ENCODE data around the gene GIPC2. TPM values are rescaled to one million over a fixed set of nuclear protein-coding genes. Genes with fewer than 3 reads are reported as not detected.

Gene GIPC2
- polyA plus RNA-seq, 4 donors: 1.2 to 18.7 (median 15.4) TPM

DNA sequence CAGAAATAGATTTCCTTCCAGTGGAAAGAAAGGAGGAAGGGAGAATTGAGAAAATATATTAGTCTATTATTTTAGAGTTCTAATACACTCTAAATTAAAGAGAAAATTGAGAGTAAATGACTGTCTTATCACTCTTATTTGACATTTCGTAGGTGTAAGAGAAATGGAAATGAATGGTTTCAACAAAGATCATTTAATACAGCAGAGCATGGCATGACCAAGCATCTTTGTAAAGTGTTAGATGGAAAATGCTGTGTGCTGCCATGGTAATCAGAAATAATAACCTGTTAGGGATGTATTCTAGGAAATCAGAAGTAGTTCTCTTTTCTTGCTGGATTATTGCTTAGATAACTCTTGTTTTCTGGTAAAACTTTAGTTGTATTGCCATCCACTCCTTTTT, 90.9 kb downstream of the GIPC2 start:
- DNase-seq (ENCODE audit: low read depth in 4 of 4, low spot score in 3 of 4): no peak

DNA sequence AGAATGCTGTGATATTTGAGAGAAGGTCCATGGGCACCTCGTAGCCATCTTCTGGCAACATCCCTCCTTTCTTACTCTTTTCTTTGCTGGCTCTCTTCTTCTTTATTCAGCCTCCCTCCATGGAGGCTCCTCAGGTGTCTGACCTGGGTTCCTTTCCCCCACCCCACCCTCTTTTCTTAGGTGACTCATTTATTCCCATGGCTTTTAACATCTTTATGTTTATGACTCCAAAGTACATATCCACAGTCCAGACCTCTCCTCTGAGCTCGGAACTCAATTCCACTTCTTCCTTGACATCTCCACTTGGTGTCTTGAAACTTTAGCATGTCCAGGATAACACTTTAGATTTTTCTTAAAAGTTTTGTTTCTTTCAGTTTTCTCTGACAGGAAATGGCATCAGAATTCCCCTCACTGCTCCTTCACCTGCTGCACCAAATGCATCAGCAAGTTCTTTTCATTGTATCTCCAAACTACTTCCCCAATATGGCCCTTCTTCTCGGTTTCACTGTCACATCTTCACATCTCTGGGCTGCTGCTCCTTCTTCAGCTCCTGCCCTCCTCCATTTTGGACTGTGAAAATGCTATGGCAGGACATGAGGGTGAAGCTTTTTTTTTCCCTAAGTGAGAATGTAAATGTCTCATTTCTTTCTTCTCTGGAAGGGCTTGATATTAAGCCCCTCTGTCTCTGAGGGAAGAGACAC, 95.9 kb downstream of the GIPC2 start:
- no peak for DNase-seq (ENCODE audit: low read depth in 4 of 4, low spot score in 3 of 4)

DNA sequence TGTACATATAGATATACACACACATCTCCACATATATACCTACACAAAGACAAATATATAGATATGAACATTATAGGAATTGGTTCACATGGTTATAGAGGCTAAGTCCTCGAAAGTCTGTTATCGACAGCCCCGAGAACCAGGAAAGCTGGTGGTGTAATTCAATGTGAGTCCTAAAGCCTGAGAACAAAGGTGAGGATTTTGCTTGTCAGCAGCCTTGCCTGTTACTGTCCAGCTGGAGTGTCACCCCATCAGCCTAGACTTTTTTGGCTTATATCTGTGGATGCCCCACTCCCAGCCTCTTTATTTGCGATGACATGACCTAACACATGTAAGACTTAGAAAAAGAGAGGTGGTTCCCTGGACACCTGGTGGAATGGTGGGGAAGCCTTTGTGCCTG, 97.0 kb downstream of the GIPC2 start:
- DNase-seq (ENCODE audit: low read depth in 4 of 4, low spot score in 3 of 4): no peak

DNA sequence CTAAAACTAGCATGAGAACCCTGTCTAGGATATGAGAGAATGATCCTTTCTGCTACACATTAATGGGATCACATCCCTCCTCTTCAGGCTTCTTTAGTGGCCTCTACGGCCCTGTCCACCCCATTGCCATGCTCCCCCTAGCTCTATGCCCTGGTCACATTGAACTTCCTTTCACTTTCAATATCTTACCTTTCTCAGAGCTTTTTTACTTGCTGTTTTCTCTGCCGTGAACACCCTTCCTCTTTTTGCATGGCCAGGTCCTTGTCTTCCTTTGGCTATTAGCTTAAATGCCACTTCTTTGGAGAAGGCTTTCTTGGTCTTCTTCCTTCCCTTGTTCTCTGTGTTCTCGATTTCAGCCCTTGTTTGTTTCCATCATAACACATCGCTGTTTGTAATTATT, 97.4 kb downstream of the GIPC2 start:
- DNase-seq (ENCODE audit: low read depth in 4 of 4, low spot score in 3 of 4): no peak

DNA sequence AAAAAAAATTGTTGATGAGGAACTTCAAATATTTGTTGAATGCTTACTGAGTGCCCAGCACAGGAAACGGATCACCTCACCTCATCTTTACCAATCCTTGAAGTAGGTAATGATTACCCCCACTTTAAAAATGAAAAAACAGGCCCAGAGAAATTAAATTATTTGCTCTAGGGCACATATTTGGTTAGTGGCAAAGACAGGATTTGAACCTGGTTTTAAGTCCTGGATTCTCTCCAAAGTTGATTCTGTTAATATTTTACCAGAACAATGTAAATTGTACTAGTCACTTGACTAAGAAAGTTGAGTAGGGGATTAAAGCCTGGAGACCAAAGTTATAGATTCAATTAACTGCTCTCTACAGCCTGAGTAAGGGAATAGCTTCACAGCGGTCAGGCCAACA, 97.9 kb downstream of the GIPC2 start:
- no peak for DNase-seq (ENCODE audit: low read depth in 4 of 4, low spot score in 3 of 4)

DNA sequence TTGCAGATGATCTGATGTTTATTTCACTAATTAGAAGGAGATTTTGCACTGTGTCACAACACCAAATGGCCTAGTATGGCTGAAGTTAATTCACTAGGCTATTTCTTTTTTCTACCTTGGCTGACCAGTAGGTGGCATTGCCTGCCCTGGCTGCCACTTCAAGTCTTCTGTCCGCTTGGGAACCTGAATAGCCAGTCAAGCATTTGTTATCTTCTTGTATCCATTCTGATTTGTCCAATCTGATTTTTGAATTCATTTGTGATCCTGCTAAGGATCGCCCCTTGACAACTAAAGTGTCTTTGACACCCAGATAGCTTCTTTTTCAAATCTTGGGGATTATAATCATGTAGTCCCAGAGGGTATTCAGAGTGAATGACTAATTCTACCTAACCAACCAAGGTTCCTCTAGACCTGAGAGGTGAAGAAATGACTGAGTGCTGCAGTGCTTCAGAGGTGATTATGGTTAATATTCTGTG, 99.4 kb downstream of the GIPC2 start:
- DNase-seq (ENCODE audit: low read depth in 4 of 4, low spot score in 3 of 4): peak in 3 of 4 donors; percentile 26 to 35 (median 29)

DNA sequence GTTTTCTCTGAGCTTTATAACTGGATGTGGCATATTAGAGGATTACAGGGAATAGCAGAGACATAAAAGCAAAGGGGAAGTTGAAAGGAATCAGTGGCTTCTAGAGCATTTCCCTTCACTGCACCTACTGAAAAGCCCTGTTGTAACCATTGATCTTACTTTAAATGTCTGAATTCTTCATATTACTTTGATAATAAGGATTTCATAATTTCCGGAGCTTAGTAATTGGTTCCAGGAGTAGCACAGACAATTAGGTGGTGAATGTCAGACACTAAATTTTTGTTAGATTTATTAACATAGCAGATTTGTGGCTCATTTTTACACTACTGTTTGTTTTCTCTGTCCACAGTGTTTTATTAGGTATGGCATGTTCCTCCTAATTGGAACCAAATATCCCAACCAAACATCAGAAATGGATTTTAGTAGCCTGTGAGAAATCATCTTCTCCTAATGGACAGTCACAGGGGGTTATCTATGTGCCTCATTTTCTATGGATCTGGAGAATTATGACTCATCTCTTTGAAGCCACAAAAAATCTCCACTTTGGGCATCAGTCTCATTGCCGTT, 100.5 kb downstream of the GIPC2 start:
- no peak for DNase-seq (ENCODE audit: low read depth in 4 of 4, low spot score in 3 of 4)

DNA sequence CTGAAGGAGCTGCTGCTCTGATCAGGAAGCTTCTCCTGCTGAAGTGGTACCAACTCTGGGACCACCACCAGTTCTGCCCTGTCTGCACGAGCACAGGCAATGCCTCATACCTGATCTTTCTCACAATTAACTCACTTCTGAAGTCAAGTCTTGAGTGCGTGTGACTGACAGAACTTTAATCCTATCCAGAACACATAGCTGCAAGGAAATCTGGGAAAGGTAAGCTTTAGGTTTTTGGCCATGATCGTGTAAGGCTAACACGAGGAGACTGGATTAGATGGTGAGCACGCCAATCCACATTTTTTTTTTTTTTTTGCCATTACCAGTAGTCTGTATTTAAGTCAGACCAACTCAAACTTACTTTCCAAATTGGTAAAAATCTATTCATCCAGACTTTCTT, 101.3 kb downstream of the GIPC2 start:
- no peak for DNase-seq (ENCODE audit: low read depth in 4 of 4, low spot score in 3 of 4)

DNA sequence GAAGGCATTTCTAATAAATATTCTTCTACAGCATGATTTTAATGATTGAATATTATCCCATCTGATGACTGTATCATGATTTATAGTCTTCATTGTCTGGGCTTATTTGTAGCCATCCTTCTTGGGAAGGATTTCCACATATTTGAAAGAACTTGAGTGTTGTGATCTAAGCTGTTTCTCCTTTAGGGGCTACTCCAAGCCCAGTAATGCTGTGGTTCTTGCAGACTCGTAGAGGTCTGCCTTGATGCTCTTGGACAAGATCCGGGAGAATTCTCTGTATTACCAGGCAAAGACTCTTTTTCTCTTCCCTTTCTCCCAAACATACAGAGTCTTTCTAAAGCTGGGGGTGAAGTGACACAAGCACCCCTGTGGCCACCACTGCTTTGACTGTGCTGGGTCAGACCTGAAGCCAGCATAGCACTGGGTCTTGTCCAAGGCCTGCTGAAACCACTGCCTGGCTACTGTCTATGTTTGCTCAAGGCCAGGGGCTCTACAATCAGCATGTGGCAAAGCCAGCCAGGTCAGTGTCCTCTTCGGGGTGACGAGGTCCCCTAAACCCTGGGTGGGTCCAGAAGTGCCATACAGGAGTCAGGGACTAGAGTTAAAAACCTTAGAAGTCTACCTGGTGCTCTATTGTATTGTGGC, 107.4 kb downstream of the GIPC2 start:
- no peak for DNase-seq (ENCODE audit: low read depth in 4 of 4, low spot score in 3 of 4)

DNA sequence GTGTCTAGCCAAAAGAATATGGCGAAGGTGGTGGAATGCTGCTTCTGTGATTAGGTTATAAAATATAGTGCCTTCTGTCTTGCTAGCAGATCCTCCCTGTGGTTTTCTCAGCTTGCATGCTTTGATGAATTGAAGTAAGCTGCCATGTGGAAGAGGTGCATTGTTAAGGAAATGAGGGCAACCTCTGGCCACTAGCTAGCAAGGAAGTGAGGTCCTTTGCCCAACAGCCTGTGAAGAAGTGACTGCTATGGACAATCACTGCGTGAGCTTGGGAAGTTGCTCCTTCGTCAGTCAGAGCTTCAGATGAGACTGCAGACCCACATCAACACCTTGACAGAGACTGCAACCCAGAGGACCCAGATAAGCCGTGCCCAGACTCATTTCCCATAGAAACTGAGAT, 109.4 kb downstream of the GIPC2 start:
- DNase-seq (ENCODE audit: low read depth in 4 of 4, low spot score in 3 of 4): no peak

DNA sequence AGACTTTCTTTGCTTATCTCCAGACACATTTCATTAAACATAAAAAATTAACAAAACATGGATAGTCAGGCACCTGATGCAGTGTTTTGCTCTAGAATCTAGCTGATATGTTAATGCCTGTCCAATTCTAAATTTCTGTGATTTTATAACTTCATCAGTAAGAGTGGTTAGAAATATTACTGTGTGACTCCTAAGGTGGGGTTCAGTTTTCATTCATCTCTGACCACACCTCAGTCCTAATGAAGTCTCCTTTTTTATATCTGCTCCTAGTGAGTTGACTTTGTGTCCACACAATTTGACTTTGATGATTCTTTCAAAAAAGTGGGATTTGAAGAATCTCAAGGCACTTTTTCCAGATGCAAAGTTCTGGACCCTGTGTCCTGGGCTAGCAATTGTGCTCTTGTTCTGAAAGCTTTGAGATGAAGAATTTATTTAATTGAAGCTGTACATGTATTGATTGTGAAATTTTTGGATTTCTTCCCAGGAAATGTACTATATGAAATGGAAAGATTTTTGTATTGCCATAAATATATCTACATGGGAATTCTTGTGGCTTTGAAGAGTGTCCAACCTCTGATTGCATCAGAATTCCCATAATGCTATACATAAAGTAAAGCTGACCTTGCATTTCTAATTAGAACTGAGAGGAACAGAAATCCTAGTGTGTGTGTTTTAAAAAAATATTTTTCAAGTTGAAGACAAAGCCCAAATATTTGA, 111.2 kb downstream of the GIPC2 start:
- DNase-seq (ENCODE audit: low read depth in 4 of 4, low spot score in 3 of 4): no peak

DNA sequence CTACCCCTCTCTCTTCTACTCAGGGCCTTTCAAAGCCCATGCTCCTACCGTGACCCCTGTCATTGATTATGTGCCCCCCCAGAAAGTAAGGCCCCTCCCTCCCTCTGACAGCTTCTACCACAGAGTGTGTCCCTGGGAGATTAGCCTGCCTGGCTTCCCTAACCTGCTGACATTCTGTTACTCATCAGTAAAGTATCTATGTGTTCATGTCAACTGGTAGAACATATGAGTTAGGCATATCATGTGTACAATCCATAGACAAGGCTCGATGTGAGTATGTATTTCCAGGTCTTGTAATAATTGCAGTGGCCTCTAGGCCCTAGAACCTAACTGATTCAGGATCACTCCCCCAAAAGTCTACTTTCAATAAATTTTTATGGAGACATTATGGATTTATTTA, 120.0 kb downstream of the GIPC2 start:
- no peak for DNase-seq (ENCODE audit: low read depth in 4 of 4, low spot score in 3 of 4)

DNA sequence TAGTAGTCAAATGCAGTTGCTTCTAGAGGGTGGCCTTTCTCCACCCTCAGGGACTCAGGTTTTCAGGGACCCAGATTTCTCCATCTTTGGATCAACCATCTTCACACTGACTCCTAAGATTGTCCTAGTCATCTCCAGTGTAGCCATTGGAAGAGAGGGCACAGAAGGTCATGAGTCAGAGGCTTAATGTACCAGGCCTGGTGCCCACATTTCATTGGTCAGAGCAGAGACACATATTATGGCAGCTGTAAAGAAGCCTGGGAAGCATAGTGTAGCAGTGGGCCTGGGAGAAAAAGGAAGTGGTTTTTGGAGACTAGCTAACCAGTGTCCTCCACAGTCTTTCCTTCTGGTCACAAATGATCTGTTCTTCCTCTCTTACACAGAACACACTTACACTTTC, 122.5 kb downstream of the GIPC2 start:
- DNase-seq (ENCODE audit: low read depth in 4 of 4, low spot score in 3 of 4): no peak

DNA sequence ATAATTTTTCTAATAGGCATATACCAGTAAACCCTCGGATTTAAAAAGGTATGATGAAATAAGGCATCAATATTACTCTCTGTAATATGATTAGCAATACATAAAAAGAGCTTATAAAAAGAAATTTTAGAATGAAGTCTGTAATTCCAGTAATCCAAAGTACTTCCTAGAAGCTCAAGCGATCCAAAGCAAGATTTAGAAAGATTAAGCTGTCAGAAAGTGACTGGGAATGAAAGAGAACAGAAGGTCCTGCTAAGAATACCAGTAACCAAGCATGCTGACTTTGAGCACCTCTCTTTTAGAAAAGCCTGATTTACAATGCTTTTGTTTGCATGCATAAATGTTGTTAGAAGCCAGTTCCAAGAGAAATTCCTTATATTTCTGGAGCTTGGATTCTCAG, 125.1 kb downstream of the GIPC2 start:
- DNase-seq (ENCODE audit: low read depth in 4 of 4, low spot score in 3 of 4): no peak

DNA sequence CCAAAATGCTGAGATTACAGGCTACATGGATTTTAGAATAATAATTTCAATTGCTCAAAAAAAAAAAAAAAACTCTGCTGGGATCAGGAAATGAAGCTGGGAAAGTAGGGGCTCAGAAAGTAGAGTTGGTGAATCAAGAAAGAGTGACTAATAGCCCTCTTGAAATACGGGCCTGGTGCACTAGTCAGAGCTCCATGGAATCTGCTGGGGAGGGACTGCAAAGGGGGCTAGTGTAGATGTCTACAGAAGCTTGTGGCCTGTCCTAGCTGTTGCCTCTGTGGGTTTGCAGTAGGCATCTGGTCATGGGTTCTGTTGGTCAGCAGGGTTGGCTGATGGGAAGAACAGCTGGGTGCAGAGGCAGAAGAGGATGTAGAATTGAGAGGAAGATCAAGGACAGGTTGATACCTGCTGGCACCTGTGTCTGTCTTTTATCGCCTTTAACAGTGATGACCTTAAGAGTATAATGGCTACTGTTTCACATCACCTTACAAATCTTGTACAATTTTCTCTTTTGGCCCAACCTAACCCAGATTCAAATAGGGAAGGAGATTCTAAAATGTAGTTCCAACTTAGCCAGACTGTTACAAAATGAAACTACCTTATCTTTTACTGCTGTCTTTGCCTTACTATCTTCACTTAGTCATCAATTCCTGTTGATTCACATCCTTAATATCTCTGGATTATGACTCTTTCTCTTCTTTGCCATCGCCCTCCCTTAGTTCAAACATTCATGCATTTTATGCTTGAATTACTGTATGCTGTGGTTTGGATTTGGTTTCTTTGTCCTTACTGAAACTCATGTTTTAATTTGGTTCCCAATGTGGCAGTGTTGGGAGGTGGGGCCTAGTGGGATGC, 126.2 kb downstream of the GIPC2 start:
- DNase-seq (ENCODE audit: low read depth in 4 of 4, low spot score in 3 of 4): no peak

DNA sequence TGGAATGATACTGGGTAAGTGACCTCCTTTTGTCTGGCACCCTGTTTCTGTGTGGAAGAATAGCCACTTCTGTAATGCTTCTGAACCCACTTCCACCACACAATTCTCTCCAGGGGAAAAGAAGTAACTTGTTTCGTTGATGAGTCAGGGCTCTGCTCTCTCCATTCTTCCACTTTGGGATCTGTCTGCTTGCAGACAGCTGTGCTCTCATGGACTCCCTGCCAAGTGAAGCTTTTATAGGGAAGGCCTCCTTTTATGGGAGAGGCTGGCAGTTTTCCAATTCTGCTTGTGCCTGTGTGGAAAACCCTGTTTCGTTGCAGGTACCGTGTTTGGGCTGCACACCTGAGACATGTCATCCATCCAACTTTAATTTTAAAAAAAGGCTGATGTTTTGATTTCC, 130.7 kb downstream of the GIPC2 start:
- no peak for DNase-seq (ENCODE audit: low read depth in 4 of 4, low spot score in 3 of 4)

DNA sequence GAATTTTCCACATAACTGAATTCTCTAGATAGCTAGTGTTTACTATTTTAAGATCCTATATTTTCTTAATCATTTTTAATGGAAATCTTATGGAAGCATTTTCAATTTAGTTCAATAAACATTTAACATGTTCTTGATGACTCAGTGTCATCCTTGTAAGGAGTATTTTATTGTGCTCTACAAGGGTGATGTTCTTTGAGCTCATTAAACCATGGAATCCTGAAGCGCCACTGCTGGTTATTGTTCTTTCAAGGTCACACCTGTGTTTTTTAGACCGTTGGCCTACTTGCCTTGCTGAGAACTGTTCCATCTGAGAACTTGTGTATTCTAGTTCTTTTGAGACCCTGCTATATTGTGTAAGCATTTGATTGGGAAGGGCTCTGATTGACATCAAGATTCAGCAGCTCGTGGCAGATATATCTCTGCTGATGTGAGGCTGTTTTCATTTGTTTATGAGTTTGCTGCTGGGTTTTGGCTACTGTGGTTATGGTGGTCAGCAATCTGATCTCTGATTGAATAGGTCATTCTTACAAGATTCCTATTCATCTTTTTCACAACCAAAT, 132.0 kb downstream of the GIPC2 start:
- DNase-seq (ENCODE audit: low read depth in 4 of 4, low spot score in 3 of 4): no peak

DNA sequence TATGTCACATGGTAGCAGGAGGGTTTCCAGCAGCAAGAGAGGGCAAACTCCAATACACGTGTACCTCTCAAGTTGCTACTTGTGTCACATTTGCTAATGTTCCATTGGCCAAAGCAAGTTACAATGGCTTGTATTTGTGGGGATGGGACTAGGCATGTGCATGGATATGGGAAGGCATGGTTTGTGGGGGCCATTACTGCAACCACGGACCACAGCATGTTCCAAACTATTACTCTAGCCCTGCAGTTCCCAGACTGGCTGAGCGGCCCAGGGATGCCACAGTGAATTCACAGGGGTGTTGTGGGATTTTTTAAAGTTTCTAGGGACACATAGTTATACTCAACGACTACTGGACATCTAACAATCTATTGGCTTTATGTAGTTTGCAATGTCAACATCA, 133.1 kb downstream of the GIPC2 start:
- no peak for DNase-seq (ENCODE audit: low read depth in 4 of 4, low spot score in 3 of 4)

DNA sequence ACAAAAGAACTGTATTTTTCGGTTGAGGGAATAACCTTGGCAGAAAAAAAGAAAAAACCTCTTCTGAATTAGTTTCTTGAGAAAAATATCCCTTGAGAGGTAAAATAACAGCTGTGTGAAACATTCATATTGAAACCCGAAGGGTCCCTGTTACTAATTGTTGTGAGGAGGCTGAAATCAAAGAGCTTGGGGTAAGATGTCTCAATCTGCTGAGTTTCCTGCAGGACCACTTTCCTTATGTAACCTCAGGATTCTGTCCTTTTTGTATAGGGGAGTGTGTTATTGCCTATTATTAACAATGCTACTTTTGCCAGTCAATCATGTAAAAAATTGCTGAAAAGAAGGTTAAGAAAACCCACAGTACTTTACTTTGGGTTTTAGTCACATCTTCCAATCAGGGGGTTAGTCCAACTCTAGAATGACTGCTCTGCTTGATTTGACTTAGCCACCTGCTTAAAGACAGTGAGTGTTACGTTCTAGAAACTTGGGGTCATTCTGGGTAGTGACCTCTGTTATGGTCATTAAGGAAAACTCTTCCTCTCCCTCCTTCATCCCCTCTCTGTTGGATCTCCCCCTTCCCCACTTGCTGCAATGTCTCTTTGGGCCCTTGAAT, 138.8 kb downstream of the GIPC2 start:
- no peak for DNase-seq (ENCODE audit: low read depth in 4 of 4, low spot score in 3 of 4)
